CD14-positive monocyte (primary cell): ENCODE results near the gene ARHGAP10. TPM values are rescaled to one million over a fixed set of nuclear protein-coding genes. Genes with fewer than 3 reads are reported as not detected.

ENCODE experiments used
- DNase-seq, 3 donors: peaks; one replicate each; pipeline ENCODE4 v3.0.0-alpha.2; 2011 to 2022
- H2AFZ ChIP-seq: 2 replicates; pipeline ENCODE4 v1.6.0; 2012; ENCODE audit warnings: mild to moderate bottlenecking, low read depth, low read length, inconsistent platforms; ENCODE audit not compliant: insufficient read depth, poor library complexity, severe bottlenecking
- H3K27ac ChIP-seq, 2 donors: 1 replicate in 1 of 2; 2 replicates in 1 of 2; pipeline ENCODE4 v1.5.1; 2012 to 2013; ENCODE audit warnings: low read length in 2 of 2, control low read depth in 1 of 2, inconsistent platforms in 1 of 2, low read depth in 1 of 2, mild to moderate bottlenecking in 1 of 2
- H3K27me3 ChIP-seq, 2 donors: one replicate each; pipeline versions ENCODE4 v1.6.0 to v1.6.1; 2011 to 2013; ENCODE audit warnings: low read length in 2 of 2; ENCODE audit not compliant: control insufficient read depth in 2 of 2, insufficient read depth in 2 of 2
- H3K36me3 ChIP-seq, 2 donors: replicated peaks in 1 of 2; 1 replicate in 1 of 2; 2 replicates in 1 of 2; pipeline versions ENCODE4 v1.5.1 to v1.6.1; 2012 to 2013; ENCODE audit warnings: low read length in 2 of 2, control low read depth in 1 of 2, inconsistent platforms in 1 of 2, mild to moderate bottlenecking in 1 of 2; ENCODE audit not compliant: insufficient read depth in 2 of 2, control insufficient read depth in 1 of 2
- H3K4me1 ChIP-seq, 2 donors: 1 replicate in 1 of 2; 2 replicates in 1 of 2; pipeline versions ENCODE4 v1.5.1 to v1.6.1; 2012 to 2013; ENCODE audit warnings: low read length in 2 of 2, control low read depth in 1 of 2, inconsistent platforms in 1 of 2, mild to moderate bottlenecking in 1 of 2, moderate library complexity in 1 of 2; ENCODE audit not compliant: insufficient read depth in 2 of 2, control insufficient read depth in 1 of 2
- H3K4me2 ChIP-seq: replicated peaks from 2 replicates; pipeline ENCODE3; 2012; ENCODE audit warnings: low read length, moderate library complexity, mild to moderate bottlenecking; ENCODE audit not compliant: poor library complexity, severe bottlenecking; ENCODE audit errors: extremely low read depth
- H3K4me3 ChIP-seq, 3 experiments: fragments of 200-600 bp in 1 of 3; sonication (generic) in 1 of 3; replicated peaks in 1 of 3; 1 replicate in 2 of 3; 2 replicates in 1 of 3; pipeline ENCODE4 v1.5.1; 2011 to 2013; ENCODE audit warnings: low read length in 3 of 3, mild to moderate bottlenecking in 3 of 3, control low read depth in 2 of 3, low read depth in 2 of 3, inconsistent platforms in 1 of 3, moderate library complexity in 1 of 3
- H3K79me2 ChIP-seq: 2 replicates; pipeline ENCODE4 v1.6.0; 2012; ENCODE audit warnings: mild to moderate bottlenecking, control low read depth, inconsistent platforms, low read length, moderate library complexity; ENCODE audit not compliant: insufficient read depth
- H3K9ac ChIP-seq: 2 replicates; pipeline ENCODE4 v1.6.0; 2017; ENCODE audit warnings: low read length, mild to moderate bottlenecking; ENCODE audit not compliant: insufficient read depth, poor library complexity, severe bottlenecking
- H3K9me3 ChIP-seq, 2 donors: replicated peaks in 1 of 2; 1 replicate in 1 of 2; 2 replicates in 1 of 2; pipeline versions ENCODE4 v1.5.1 to v1.6.1; 2012 to 2013; ENCODE audit warnings: low read length in 2 of 2, control low read depth in 1 of 2; ENCODE audit not compliant: control insufficient read depth in 1 of 2, insufficient read depth in 1 of 2
- H4K20me1 ChIP-seq: 2 replicates; pipeline ENCODE4 v1.6.0; 2012; ENCODE audit warnings: mild to moderate bottlenecking, low read length, control low read depth, moderate library complexity; ENCODE audit not compliant: insufficient read depth
- H3K27ac Mint-ChIP-seq, 7 donors: one replicate each; pipeline ENCODE4 v1.8.0; 2020; ENCODE audit warnings: mild to moderate bottlenecking in 7 of 7, mixed read lengths in 7 of 7, moderate library complexity in 6 of 7, inconsistent platforms in 2 of 7
- H3K27me3 Mint-ChIP-seq, 3 donors: one replicate each; pipeline ENCODE4 v1.8.0; 2021 to 2022; ENCODE audit warnings: low read depth in 3 of 3, mild to moderate bottlenecking in 3 of 3, mixed read lengths in 3 of 3, moderate library complexity in 3 of 3, inconsistent platforms in 1 of 3
- H3K36me3 Mint-ChIP-seq, 2 donors: one replicate each; pipeline ENCODE4 v1.8.0; 2020; ENCODE audit warnings: mixed read lengths in 2 of 2, inconsistent platforms in 1 of 2, mild to moderate bottlenecking in 1 of 2
- H3K4me1 Mint-ChIP-seq: one replicate; pipeline ENCODE4 v1.8.0; 2020; ENCODE audit warnings: mild to moderate bottlenecking, mixed read lengths
- H3K4me3 Mint-ChIP-seq, 2 donors: one replicate each; pipeline ENCODE4 v1.8.0; 2020; ENCODE audit warnings: mild to moderate bottlenecking in 2 of 2, mixed read lengths in 2 of 2, moderate library complexity in 1 of 2
- H3K9me3 Mint-ChIP-seq, 7 donors: one replicate each; pipeline ENCODE4 v1.8.0; 2020 to 2022; ENCODE audit warnings: mixed read lengths in 7 of 7, mild to moderate bottlenecking in 6 of 7, moderate library complexity in 6 of 7, inconsistent platforms in 2 of 7
- WGBS: methylation state at CpG from one replicate; pipeline ENCODE4 v1.1.5; 2013; ENCODE audit warnings: missing lambda C conversion rate; ENCODE audit not compliant: insufficient coverage; 5-methylcytosine and 5-hydroxymethylcytosine counted together
- intact Hi-C, 2 donors: fragments of 100-400 bp; cut with micrococcal nuclease; formaldehyde crosslinking; loops; one replicate each; pipeline versions ENCODE4 v1.15.0 to v1.15.1; 2023
- polyA plus RNA-seq, 3 donors: library from polyadenylated mRNA; depleted of rRNA in 1 of 3; unstranded in 2 of 3; stranded (reverse) in 1 of 3; fragments of 300-500 nt in 2 of 3; fragments of >200 nt in 1 of 3; fragmentation: Illumina TruSeq in 2 of 3; gene quantifications; 1 replicate in 2 of 3; 2 replicates in 1 of 3; pipeline ENCODE4 v1.2.3, GENCODE V29; 2012 to 2021
- TF ChIP-seq, protein P1 (sequence below): fragments of 200-600 bp; IDR thresholded peaks from one replicate; pipeline ENCODE4 v1.8.0; 2022; ENCODE audit warnings: antibody characterized with exemption, mild to moderate bottlenecking

ARHGAP10 gene
- polyA plus RNA-seq, 3 donors: 1.7 to 4.3 (median 3.0) TPM

GRCh38 chr4:147971116-147971515, 239.2 kb downstream of the ARHGAP10 start:
- H3K79me2 ChIP-seq: no peaks in the 10 kb centered on the region
- DNase-seq: no peak
- no peaks in the 10 kb centered on the region for H3K27me3 Mint-ChIP-seq
- peaks cover 18 to 34% of the 10 kb centered on the region in 2 donors for H3K36me3 Mint-ChIP-seq
- H3K9ac ChIP-seq: no peak overlapping the region
- intact Hi-C loops: no loop called here
- H3K27me3 ChIP-seq: no peaks in the 10 kb centered on the region
- no peaks in the 10 kb centered on the region for H3K9me3 ChIP-seq
- no peak overlapping the region for H3K27ac ChIP-seq
- no peak overlapping the region for H3K4me3 Mint-ChIP-seq
- H3K4me1 ChIP-seq: no peaks in the 10 kb centered on the region
- H2AFZ ChIP-seq: no peak overlapping the region
- no peak overlapping the region for H3K4me3 ChIP-seq
- H3K4me1 Mint-ChIP-seq: peaks cover 4% of the 10 kb centered on the region
- TF ChIP-seq, protein P1, sequence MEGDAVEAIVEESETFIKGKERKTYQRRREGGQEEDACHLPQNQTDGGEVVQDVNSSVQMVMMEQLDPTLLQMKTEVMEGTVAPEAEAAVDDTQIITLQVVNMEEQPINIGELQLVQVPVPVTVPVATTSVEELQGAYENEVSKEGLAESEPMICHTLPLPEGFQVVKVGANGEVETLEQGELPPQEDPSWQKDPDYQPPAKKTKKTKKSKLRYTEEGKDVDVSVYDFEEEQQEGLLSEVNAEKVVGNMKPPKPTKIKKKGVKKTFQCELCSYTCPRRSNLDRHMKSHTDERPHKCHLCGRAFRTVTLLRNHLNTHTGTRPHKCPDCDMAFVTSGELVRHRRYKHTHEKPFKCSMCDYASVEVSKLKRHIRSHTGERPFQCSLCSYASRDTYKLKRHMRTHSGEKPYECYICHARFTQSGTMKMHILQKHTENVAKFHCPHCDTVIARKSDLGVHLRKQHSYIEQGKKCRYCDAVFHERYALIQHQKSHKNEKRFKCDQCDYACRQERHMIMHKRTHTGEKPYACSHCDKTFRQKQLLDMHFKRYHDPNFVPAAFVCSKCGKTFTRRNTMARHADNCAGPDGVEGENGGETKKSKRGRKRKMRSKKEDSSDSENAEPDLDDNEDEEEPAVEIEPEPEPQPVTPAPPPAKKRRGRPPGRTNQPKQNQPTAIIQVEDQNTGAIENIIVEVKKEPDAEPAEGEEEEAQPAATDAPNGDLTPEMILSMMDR: no peak
- peaks cover 0 to 2% (median 0%) of the 10 kb centered on the region in 7 donors for H3K9me3 Mint-ChIP-seq
- H3K4me2 ChIP-seq: no peak overlapping the region
- peaks cover 2 to 6% of the 10 kb centered on the region in 2 donors for H3K36me3 ChIP-seq
- no peaks in the 10 kb centered on the region for H4K20me1 ChIP-seq
- H3K27ac Mint-ChIP-seq: no peak overlapping the region
- 100% methylated on average over 3 of the region's 4 CpGs for WGBS

- no peaks in the 10 kb centered on the region for H3K27me3 ChIP-seq
- H3K36me3 ChIP-seq: peaks cover 0 to 6% of the 10 kb centered on the region in 2 donors
- no peaks in the 10 kb centered on the region for H3K79me2 ChIP-seq
- H3K4me1 Mint-ChIP-seq: peaks cover 2% of the 10 kb centered on the region
- no peak for DNase-seq
- H3K27ac Mint-ChIP-seq: no peak overlapping the region
- H3K27ac ChIP-seq: no peak overlapping the region
- peaks cover 0 to 1% (median 0%) of the 10 kb centered on the region in 3 donors for H3K27me3 Mint-ChIP-seq
- no peaks in the 10 kb centered on the region for H4K20me1 ChIP-seq
- no peak overlapping the region for H2AFZ ChIP-seq
- peaks cover 5 to 15% of the 10 kb centered on the region in 2 donors for H3K36me3 Mint-ChIP-seq
- H3K9me3 Mint-ChIP-seq: peaks cover 0 to 8% (median 4%) of the 10 kb centered on the region in 7 donors
- no peak overlapping the region for H3K4me3 Mint-ChIP-seq
- 100% methylated on average over 2 of the region's 3 CpGs for WGBS
- intact Hi-C loops: no loop called here
- TF ChIP-seq, protein P1: no peak
- H3K4me2 ChIP-seq: no peak overlapping the region
- H3K4me1 ChIP-seq: no peaks in the 10 kb centered on the region
- H3K9ac ChIP-seq: no peak overlapping the region
- H3K4me3 ChIP-seq: no peak overlapping the region
- H3K9me3 ChIP-seq: no peaks in the 10 kb centered on the region
Measured at GRCh38 chr4:147975325-147975724, 243.4 kb downstream of the ARHGAP10 start.
